Progenitor cell of endocrine pancreas (in vitro differentiated cells): ENCODE results near the gene BTBD10. TPM values are rescaled to one million over a fixed set of nuclear protein-coding genes. Genes with fewer than 3 reads are reported as not detected.
"Not testable (repeated sequence)": the region's sequence is repeated elsewhere in the genome, so short reads cannot be mapped to it uniquely, and the experiment has no call there.

Source experiments
- DNase-seq: peaks from one replicate; pipeline ENCODE4 v3.0.0; 2021; ENCODE audit warnings: low spot score; ENCODE audit not compliant: unreplicated experiment
- H3K27ac Mint-ChIP-seq: 2 replicates; pipeline ENCODE4 v1.8.0; 2021; ENCODE audit warnings: mild to moderate bottlenecking, moderate library complexity, mixed read lengths
- H3K27me3 Mint-ChIP-seq: 2 replicates; pipeline ENCODE4 v1.8.0; 2021; ENCODE audit warnings: mixed read lengths
- H3K36me3 Mint-ChIP-seq: 2 replicates; pipeline ENCODE4 v1.8.0; 2022; ENCODE audit warnings: mixed read lengths; ENCODE audit not compliant: insufficient read depth
- H3K4me1 Mint-ChIP-seq: 2 replicates; pipeline ENCODE4 v1.8.0; 2021; ENCODE audit warnings: low read depth, mixed read lengths
- H3K4me3 Mint-ChIP-seq: 2 replicates; pipeline ENCODE4 v1.8.0; 2021; ENCODE audit warnings: low read depth, mild to moderate bottlenecking, moderate library complexity, mixed read lengths
- H3K9me3 Mint-ChIP-seq: 2 replicates; pipeline ENCODE4 v1.8.0; 2021; ENCODE audit warnings: low read depth, mixed read lengths
- CTCF ChIP-seq: fragments of 200-600 bp; sonication (generic); IDR thresholded peaks from one replicate; pipeline ENCODE4 v1.5.0; 2021; ENCODE audit warnings: antibody characterized with exemption, mild to moderate bottlenecking; ENCODE audit not compliant: unreplicated experiment
- total RNA-seq: library from RNA; stranded (reverse); gene quantifications from 2 replicates; pipeline ENCODE4 v1.2.1, GENCODE V29; 2021

Gene BTBD10
- total RNA-seq, 1 donor from 2014 or later = 31.1 TPM

GRCh38 chr11:13445588-13445987, 17.4 kb downstream of the BTBD10 start:
- Mint-ChIP-seq H3K27ac (no peak overlapping the region), H3K4me3 (no peak overlapping the region), H3K36me3 (no peaks in the 10 kb centered on the region), H3K9me3 (peaks cover 6% of the 10 kb centered on the region), H3K4me1 (peaks cover 2% of the 10 kb centered on the region), H3K27me3 (no peaks in the 10 kb centered on the region)
- TF ChIP-seq CTCF = no peak
- no peak for DNase-seq

- TF ChIP-seq CTCF = no peak
- Mint-ChIP-seq H3K9me3 (no peaks in the 10 kb centered on the region), H3K4me1 (no peaks in the 10 kb centered on the region), H3K27me3 (no peaks in the 10 kb centered on the region), H3K27ac (no peak overlapping the region), H3K4me3 (no peak overlapping the region), H3K36me3 (no peaks in the 10 kb centered on the region)
- DNase-seq = no peak
Observed at GRCh38 chr11:13440100-13440855, 22.7 kb downstream of the BTBD10 start.

GRCh38 chr11:13438291-13438690, 24.7 kb downstream of the BTBD10 start:
- Mint-ChIP-seq H3K9me3 (no peaks in the 10 kb centered on the region), H3K27me3 (no peaks in the 10 kb centered on the region), H3K36me3 (no peaks in the 10 kb centered on the region), H3K4me1 (no peaks in the 10 kb centered on the region), H3K27ac (no peak overlapping the region), H3K4me3 (no peak overlapping the region)
- DNase-seq = no peak
- TF ChIP-seq CTCF = no peak

- not testable (repeated sequence) for H3K27ac Mint-ChIP-seq, H3K9me3 Mint-ChIP-seq, DNase-seq, H3K4me1 Mint-ChIP-seq, H3K27me3 Mint-ChIP-seq, H3K36me3 Mint-ChIP-seq, H3K4me3 Mint-ChIP-seq
Observed at GRCh38 chr11:13436836-13437235, 26.2 kb downstream of the BTBD10 start.

GRCh38 chr11:13434247-13435205, 28.5 kb downstream of the BTBD10 start:
- H3K4me1 Mint-ChIP-seq = no peaks in the 10 kb centered on the region
- H3K4me3 Mint-ChIP-seq = no peak overlapping the region
- peaks cover 7% of the 10 kb centered on the region for H3K36me3 Mint-ChIP-seq
- no peak for TF ChIP-seq CTCF
- H3K27me3 Mint-ChIP-seq = no peaks in the 10 kb centered on the region
- H3K27ac Mint-ChIP-seq = no peak overlapping the region
- no peak for DNase-seq
- H3K9me3 Mint-ChIP-seq = peaks cover 9% of the 10 kb centered on the region
